Epithelial cell of esophagus (primary cell): ENCODE data around the gene SPTB.

Source experiments
- DNase-seq: peaks from one replicate; pipeline ENCODE4 v3.0.0; 2010; ENCODE audit warnings: low read depth
- H3K4me3 ChIP-seq: 2 replicates; pipeline ENCODE4 v1.5.1; 2011; ENCODE audit warnings: mild to moderate bottlenecking, low read length, control low read depth
- TF ChIP-seq, protein P1 (sequence below): IDR thresholded peaks from 2 replicates; pipeline ENCODE4 v1.5.1; 2011; ENCODE audit warnings: low read depth, mild to moderate bottlenecking, low read length, control low read depth, inconsistent platforms; ENCODE audit not compliant: insufficient read depth; ENCODE audit errors: missing control alignments

SPTB gene

DNA sequence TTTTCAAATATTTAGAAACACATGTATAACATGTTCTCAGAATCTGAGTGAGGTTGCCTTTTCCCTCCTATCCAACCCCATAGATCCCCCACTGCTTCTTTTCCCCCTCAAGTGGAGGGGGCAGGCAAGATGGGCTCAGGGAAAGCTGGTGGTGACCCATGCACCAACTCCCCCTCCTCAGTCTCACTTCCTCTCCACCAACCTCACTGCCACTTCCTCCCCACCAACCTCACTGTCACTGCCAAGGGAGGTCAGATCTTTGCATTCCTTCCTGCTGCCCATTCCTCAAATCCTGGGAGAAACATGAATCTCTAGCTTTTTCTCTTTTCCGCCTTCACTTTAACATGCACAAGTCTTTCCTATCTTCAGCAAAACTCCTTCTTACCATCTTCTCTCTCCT, 48.7 kb downstream of the SPTB start:
- H3K4me3 ChIP-seq = no peak overlapping the region
- TF ChIP-seq, protein P1, sequence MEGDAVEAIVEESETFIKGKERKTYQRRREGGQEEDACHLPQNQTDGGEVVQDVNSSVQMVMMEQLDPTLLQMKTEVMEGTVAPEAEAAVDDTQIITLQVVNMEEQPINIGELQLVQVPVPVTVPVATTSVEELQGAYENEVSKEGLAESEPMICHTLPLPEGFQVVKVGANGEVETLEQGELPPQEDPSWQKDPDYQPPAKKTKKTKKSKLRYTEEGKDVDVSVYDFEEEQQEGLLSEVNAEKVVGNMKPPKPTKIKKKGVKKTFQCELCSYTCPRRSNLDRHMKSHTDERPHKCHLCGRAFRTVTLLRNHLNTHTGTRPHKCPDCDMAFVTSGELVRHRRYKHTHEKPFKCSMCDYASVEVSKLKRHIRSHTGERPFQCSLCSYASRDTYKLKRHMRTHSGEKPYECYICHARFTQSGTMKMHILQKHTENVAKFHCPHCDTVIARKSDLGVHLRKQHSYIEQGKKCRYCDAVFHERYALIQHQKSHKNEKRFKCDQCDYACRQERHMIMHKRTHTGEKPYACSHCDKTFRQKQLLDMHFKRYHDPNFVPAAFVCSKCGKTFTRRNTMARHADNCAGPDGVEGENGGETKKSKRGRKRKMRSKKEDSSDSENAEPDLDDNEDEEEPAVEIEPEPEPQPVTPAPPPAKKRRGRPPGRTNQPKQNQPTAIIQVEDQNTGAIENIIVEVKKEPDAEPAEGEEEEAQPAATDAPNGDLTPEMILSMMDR = no peak
- no peak for DNase-seq

DNA sequence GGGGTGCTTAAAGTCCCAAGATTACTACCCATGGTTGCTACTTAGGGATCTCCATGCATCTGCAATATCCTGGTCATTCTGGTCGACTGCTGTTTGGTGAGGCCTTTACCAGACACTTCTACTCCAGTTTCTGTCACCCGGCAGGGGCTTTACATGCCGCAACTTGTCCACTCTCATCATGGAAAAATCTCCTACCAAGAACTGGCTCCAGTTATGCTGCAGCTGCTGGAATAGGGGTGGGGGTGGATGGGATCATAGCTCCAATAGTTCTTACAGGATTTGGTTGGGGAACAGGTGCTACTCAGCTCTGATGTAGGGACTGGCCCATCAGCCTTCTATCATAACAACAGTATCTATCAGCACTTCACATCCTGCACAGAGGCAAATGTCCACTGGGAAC, 51.6 kb downstream of the SPTB start:
- H3K4me3 ChIP-seq = no peak overlapping the region
- no peak for DNase-seq
- TF ChIP-seq, protein P1 = no peak

DNA sequence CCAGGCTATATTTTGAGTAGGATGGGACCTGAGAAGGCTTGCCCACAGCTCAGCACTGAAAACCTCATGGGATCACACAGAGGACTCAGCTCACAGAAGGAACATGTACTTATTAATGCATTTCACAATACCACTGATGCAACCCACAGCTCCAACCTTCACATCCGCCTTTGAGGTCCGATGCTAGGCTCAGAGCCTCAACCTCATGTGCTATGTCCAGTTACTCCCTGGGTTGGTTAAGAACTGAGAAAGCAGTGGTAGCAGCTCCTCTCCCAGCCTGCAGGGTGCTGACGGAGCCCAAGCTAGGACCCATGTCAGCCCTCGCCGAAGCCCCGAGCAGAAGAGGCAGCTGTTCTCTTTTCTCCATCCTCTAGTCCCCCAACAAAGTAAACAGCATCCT, 52.9 kb downstream of the SPTB start:
- DNase-seq = peak; percentile 34
- TF ChIP-seq, protein P1 = no peak
- no peak overlapping the region for H3K4me3 ChIP-seq

DNA sequence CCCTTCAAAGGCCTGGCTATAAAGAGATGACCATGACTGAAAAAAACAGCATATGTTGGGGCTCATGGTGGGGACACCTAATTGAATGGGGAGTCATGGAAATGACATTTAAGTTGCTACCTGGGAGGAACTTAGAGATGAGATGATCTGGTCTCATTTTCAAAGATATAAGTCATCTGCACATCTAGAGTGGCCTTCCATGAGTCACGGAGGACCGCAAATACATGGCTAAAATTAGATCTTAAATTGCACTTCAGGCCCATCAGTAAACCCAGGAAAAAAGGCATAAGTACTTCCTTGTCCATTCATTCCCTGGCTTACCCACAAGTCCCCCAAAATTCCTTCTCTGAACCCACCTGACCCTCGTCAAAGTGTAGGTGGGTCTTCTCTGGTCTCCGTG, 53.4 kb downstream of the SPTB start:
- TF ChIP-seq, protein P1 = no peak
- DNase-seq = no peak
- no peak overlapping the region for H3K4me3 ChIP-seq

DNA sequence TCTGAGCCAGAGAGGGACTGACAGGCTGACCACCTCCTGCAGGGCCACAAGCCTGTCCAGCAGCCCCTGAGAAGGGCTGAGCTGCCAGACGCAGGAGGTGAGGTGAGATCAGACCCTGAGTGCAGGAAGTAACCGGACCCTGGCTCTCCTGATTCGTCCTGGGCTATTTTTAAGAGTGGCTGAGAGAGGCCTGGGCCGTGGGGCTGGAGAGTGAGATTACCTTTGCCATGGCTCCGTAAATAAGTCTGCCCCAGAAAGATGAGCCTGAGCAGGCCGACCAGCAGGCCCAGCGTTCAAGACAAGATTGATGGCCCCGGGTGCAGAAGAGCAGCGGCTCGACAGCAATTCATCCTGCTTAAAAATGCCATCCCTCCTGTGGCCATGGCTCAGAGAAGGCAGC, 54.2 kb downstream of the SPTB start:
- DNase-seq = no peak
- TF ChIP-seq, protein P1 = no peak
- no peak overlapping the region for H3K4me3 ChIP-seq

DNA sequence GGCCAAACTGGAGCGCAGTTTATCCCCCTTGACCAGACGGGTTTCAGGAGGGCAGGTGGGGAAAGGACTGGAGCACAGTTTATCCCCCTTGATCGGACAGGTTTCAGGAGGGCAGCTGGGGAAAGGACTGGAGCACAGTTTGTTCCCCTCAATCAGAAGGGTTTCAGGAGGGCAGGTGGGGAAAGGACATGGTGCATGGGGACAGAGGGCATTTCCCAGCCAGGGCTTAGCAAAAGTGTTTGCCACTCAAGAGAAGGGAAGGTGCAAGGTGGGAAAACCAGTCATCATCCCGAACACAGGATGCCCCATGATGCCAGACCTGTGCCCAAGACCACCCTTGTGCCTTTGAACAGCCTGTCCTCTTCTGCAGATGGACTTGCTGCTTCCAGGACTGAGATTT, 54.7 kb downstream of the SPTB start:
- no peak overlapping the region for H3K4me3 ChIP-seq
- no peak for DNase-seq
- TF ChIP-seq, protein P1 = no peak

DNA sequence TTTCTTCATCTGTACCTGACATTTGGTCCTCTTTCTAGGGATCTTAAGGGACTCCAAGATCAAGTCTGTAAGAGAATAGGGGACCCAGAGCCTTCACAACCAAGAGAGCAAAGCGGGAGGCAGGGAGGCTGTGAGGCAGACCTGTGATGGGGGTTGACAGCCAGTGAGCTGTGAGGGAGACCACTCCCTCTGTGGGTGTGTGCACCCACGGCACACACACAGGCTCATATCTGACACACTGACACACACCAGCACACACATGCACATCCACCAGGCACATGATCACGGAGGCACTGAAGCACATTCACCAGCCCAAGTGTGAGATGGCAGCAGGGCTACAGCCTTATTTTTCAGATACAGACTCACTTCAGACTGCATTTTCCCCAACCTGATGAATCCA, 55.2 kb downstream of the SPTB start:
- no peak overlapping the region for H3K4me3 ChIP-seq
- TF ChIP-seq, protein P1 = no peak
- DNase-seq = no peak
